Esophagus squamous epithelium (tissue), 5 donors: ENCODE data around the gene RETN. TPM values are rescaled to one million over a fixed set of nuclear protein-coding genes. Genes with fewer than 3 reads are reported as not detected.

Experiments used
- DNase-seq: peaks from one replicate; lab custom pipeline; 2025; lab: John Stamatoyannopoulos, UW
- H3K27ac ChIP-seq, 4 donors: fragments of 200-600 bp; sonication (generic); one replicate each; pipeline ENCODE4 v1.5.1; 2016 to 2019; ENCODE audit warnings: mild to moderate bottlenecking in 1 of 4
- H3K27me3 ChIP-seq, 4 donors: fragments of 200-600 bp; sonication (generic); 1 replicate in 3 of 4; 2 replicates in 1 of 4; pipeline versions ENCODE4 v1.5.1 to v1.6.0; 2017 to 2021; ENCODE audit warnings: antibody characterized with exemption in 1 of 4
- H3K36me3 ChIP-seq, 3 donors: fragments of 200-600 bp; sonication (generic); one replicate each; pipeline ENCODE4 v1.5.1; 2016 to 2019
- H3K4me1 ChIP-seq, 3 donors: fragments of 200-600 bp; sonication (generic); one replicate each; pipeline ENCODE4 v1.5.1; 2017 to 2019
- H3K4me3 ChIP-seq, 4 donors: fragments of 200-600 bp; sonication (generic); 1 replicate in 3 of 4; 2 replicates in 1 of 4; pipeline ENCODE4 v1.5.1; 2016 to 2019; ENCODE audit warnings: mild to moderate bottlenecking in 2 of 4, moderate library complexity in 1 of 4
- H3K9me3 ChIP-seq, 3 donors: fragments of 200-600 bp; sonication (generic); one replicate each; pipeline ENCODE4 v1.5.1; 2016 to 2019
- CTCF ChIP-seq, 6 experiments: fragments of 450-650 bp in 4 of 6; fragments of 200-600 bp in 2 of 6; sonication (generic) in 2 of 6; IDR thresholded peaks; one replicate each; pipeline ENCODE4 v1.5.1; 2016 to 2019; ENCODE audit warnings: antibody characterized with exemption in 6 of 6, mild to moderate bottlenecking in 4 of 6, moderate library complexity in 4 of 6
- POLR2A ChIP-seq, 4 donors: fragments of 450-650 bp; IDR thresholded peaks; one replicate each; pipeline ENCODE4 v1.6.1; 2017; ENCODE audit warnings: antibody characterized with exemption in 4 of 4, mild to moderate bottlenecking in 4 of 4, moderate library complexity in 3 of 4
- WGBS, 2 donors: methylation state at CpG; one replicate each; pipeline ENCODE4 v1.1.5; 2018; 5-methylcytosine and 5-hydroxymethylcytosine counted together
- intact Hi-C: fragments of 100-400 bp; cut with DNase I; formaldehyde crosslinking; loops from one replicate; pipeline ENCODE4 v1.15.0; 2022
- total RNA-seq, 4 donors: library from RNA; depleted of rRNA; stranded (reverse); fragments of >200 nt; gene quantifications; one replicate each; pipeline ENCODE4 v1.1.0, GENCODE V29; 2016
- donor health status: DM: yes; HTN: yes; CAD: no.

The RETN gene
- total RNA-seq, 4 donors from 2014 or later, result 28.1 TPM; not detected in 3

- Histone ChIP-seq H3K27me3 (peaks cover 0 to 42% (median 0%) of the 10 kb centered on the region in 4 donors), H3K27ac (peak overlapping the region; percentile 87 to 93 (median 90)), H3K4me1 (peaks cover 0 to 37% (median 0%) of the 10 kb centered on the region in 3 donors), H3K4me3 (peak overlapping the region; percentile 73 to 87 (median 82)), H3K36me3 (peaks cover 0 to 22% (median 1%) of the 10 kb centered on the region in 3 donors), H3K9me3 (no peaks in the 10 kb centered on the region)
- 52 to 93% methylated on average over 5 to 14 of the region's 30 CpGs for WGBS, 2 donors
- intact Hi-C loops, result no loop called here
- no peak for DNase-seq
- TF ChIP-seq CTCF (IDR thresholded peaks at IDR 0.05) (no peak), POLR2A (IDR thresholded peaks at IDR 0.05) (no peak)
Observed at GRCh38 chr19:7637374-7638256, 31.2 kb upstream of the RETN start.

- TF ChIP-seq CTCF (IDR thresholded peaks at IDR 0.05) (no peak), POLR2A (IDR thresholded peaks at IDR 0.05) (no peak)
- peaks cover 0 to 52% (median 0%) of the 10 kb centered on the region in 4 donors for H3K27me3 ChIP-seq
- peaks cover 0 to 37% (median 0%) of the 10 kb centered on the region in 3 donors for H3K4me1 ChIP-seq
- WGBS, 2 donors, result 68 to 86% methylated on average over 6 to 9 of the region's 12 CpGs
- H3K9me3 ChIP-seq, result no peaks in the 10 kb centered on the region
- no peak overlapping the region for H3K4me3 ChIP-seq
- intact Hi-C loops, result no loop called here
- no peak overlapping the region for H3K27ac ChIP-seq
- no peak for DNase-seq
- H3K36me3 ChIP-seq, result peaks cover 0 to 21% (median 0%) of the 10 kb centered on the region in 3 donors
Observed at GRCh38 chr19:7638802-7639465, 29.9 kb upstream of the RETN start.

GRCh38 chr19:7639863-7640348 is 28.9 kb upstream of the RETN start:
- Histone ChIP-seq H3K27me3 (peaks cover 0 to 60% (median 0%) of the 10 kb centered on the region in 4 donors), H3K27ac (no peak overlapping the region), H3K9me3 (no peaks in the 10 kb centered on the region), H3K4me1 (peaks cover 0 to 37% (median 0%) of the 10 kb centered on the region in 3 donors), H3K36me3 (peaks cover 0 to 29% (median 0%) of the 10 kb centered on the region in 3 donors), H3K4me3 (no peak overlapping the region)
- DNase-seq, result no peak
- WGBS, 2 donors, result 91 to 95% methylated on average over 9 to 11 of the region's 13 CpGs
- TF ChIP-seq POLR2A (IDR thresholded peaks at IDR 0.05) (no peak), CTCF (IDR thresholded peaks at IDR 0.05) (no peak)
- intact Hi-C loops, result no loop called here

GRCh38 chr19:7640803-7641202 is 28.0 kb upstream of the RETN start:
- Histone ChIP-seq H3K4me1 (peaks cover 0 to 31% (median 0%) of the 10 kb centered on the region in 3 donors), H3K27ac (no peak overlapping the region), H3K36me3 (peaks cover 0 to 37% (median 0%) of the 10 kb centered on the region in 3 donors), H3K27me3 (peaks cover 0 to 64% (median 0%) of the 10 kb centered on the region in 4 donors), H3K9me3 (no peaks in the 10 kb centered on the region), H3K4me3 (no peak overlapping the region)
- whole genome bisulfite sequencing, 2 donors, result 100% methylated on average over 3 to 5 of the region's 11 CpGs
- intact Hi-C loops, result no loop called here
- no peak for TF ChIP-seq CTCF (IDR thresholded peaks at IDR 0.05)
- TF ChIP-seq POLR2A (IDR thresholded peaks at IDR 0.05), result no peak
- no peak for DNase-seq
